IPS DF 6.9 (cell line): Measurements from ENCODE around the gene DMXL1.

Experiments
- DNase-seq: peaks from one replicate; pipeline ENCODE4 v3.0.0-alpha.2; 2013; ENCODE audit warnings: low read depth, low spot score
- H3K27ac ChIP-seq: one replicate; pipeline ENCODE4 v1.5.1; 2013; ENCODE audit warnings: low read length, control low read depth
- H3K27me3 ChIP-seq: 2 replicates; pipeline ENCODE4 v1.6.1; 2013; ENCODE audit warnings: mild to moderate bottlenecking, low read length; ENCODE audit not compliant: control insufficient read depth, insufficient read depth
- H3K36me3 ChIP-seq: 2 replicates; pipeline ENCODE4 v1.6.1; 2013; ENCODE audit warnings: low read length; ENCODE audit not compliant: control insufficient read depth, insufficient read depth
- H3K4me1 ChIP-seq: 2 replicates; pipeline ENCODE4 v1.6.1; 2013; ENCODE audit warnings: low read length; ENCODE audit not compliant: control insufficient read depth, insufficient read depth
- H3K4me3 ChIP-seq: 2 replicates; pipeline ENCODE4 v1.5.1; 2013; ENCODE audit warnings: mild to moderate bottlenecking, low read length
- H3K9me3 ChIP-seq: 2 replicates; pipeline ENCODE4 v1.6.1; 2013; ENCODE audit warnings: low read length, inconsistent platforms; ENCODE audit not compliant: control insufficient read depth, insufficient read depth
- WGBS: extraction: QIAGEN DNeasy Blood & Tissue Kit; methylation state at CpG from one replicate; pipeline ENCODE4 v1.1.7; 2013; ENCODE audit warnings: mixed read lengths, missing lambda C conversion rate; ENCODE audit not compliant: insufficient read length, insufficient coverage; 5-methylcytosine and 5-hydroxymethylcytosine counted together

Gene DMXL1

DNA sequence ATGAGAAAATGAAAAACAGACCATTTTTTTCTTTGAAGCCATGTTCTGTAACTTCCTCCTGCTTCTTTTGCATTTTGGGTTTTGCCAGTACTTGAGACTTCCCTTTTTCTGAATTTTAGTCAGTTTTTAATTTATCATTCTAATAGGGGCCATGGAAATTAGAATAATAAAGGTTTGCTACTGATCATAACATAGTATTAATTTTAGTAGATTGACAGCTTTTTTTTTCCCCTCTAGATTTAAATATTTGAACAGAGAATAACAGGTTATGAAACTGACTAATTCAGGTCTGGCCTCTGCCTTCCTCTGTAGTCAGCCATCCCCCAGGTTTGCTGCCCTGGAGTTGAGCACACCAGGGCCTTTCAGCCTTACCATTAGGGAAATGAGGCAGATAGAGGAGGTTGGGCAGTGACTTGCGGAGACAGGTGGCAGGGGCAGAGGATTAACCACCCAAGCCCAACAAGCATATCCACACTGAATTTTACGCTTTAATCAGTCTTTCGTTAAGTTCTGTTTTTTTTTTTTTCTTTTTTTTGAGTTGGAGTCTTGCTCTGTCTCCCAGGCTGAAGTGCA is 204.8 kb downstream of the DMXL1 start:
- WGBS: no CpG with 5 or more reads among the region's 3 CpGs
- no peak overlapping the region for H3K27ac ChIP-seq
- no peaks in the 10 kb centered on the region for H3K27me3 ChIP-seq
- H3K4me1 ChIP-seq: peaks cover 1% of the 10 kb centered on the region; the same call in 1 of the 2 replicates
- no peaks in the 10 kb centered on the region for H3K9me3 ChIP-seq
- DNase-seq: no peak
- no peaks in the 10 kb centered on the region for H3K36me3 ChIP-seq
- H3K4me3 ChIP-seq: no peak overlapping the region

GRCh38 chr5:119276978-119277377 is 206.1 kb downstream of the DMXL1 start:
- Histone ChIP-seq H3K36me3 (no peaks in the 10 kb centered on the region), H3K4me1 (peaks cover 1% of the 10 kb centered on the region; the same call in 1 of the 2 replicates), H3K27me3 (no peaks in the 10 kb centered on the region), H3K4me3 (no peak overlapping the region), H3K27ac (no peak overlapping the region), H3K9me3 (no peaks in the 10 kb centered on the region)
- no peak for DNase-seq
- WGBS: no CpG with 5 or more reads among the region's 5 CpGs

GRCh38 chr5:119279093-119279492 is 208.2 kb downstream of the DMXL1 start:
- DNase-seq: no peak
- Histone ChIP-seq H3K4me3 (no peak overlapping the region), H3K27ac (no peak overlapping the region), H3K27me3 (no peaks in the 10 kb centered on the region), H3K9me3 (no peaks in the 10 kb centered on the region), H3K4me1 (no peaks in the 10 kb centered on the region), H3K36me3 (no peaks in the 10 kb centered on the region)
- no CpG with 5 or more reads among the region's 1 CpG for WGBS

DNA sequence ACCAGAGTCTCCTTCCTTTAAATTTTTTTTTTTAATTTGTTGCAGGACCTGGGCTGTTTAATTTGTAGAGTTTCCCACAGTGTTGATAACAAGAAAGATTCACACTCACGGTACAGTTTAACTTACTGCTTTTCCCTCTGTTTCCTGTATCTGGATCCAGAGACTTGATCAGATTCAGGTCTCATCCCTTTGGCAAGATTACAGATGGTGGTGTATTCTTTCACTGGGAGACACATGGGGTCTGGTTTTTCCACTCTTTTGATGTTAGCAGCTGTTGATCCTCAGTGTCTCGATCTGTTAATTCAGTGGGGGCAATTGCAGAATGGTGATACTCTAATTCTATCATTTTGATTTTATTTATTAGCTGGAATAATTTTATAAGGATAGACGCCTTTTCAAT is 209.5 kb downstream of the DMXL1 start:
- no peaks in the 10 kb centered on the region for H3K27me3 ChIP-seq
- no peaks in the 10 kb centered on the region for H3K9me3 ChIP-seq
- H3K4me3 ChIP-seq: no peak overlapping the region
- no CpG with 5 or more reads among the region's 3 CpGs for WGBS
- no peak overlapping the region for H3K27ac ChIP-seq
- no peaks in the 10 kb centered on the region for H3K36me3 ChIP-seq
- no peaks in the 10 kb centered on the region for H3K4me1 ChIP-seq
- DNase-seq: no peak

DNA sequence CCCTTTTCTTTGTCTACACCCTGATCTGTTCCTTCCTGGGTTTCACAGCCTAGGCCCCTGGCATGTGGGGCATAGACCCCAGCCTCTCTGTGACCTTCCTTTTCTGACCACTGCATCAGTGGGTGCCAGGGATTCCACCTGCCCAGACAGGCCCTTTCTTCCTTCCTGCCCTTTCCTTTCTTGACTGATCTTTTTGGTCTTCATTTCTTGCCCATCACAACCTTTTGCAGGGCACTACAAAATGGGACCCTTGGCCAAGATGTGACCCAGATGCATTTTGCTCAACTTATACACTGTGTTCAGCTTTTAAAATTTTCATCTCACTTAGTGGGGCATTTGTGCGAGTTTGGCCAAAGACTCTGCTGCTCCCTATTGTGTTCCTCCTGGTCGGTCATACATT is 211.7 kb downstream of the DMXL1 start:
- H3K27ac ChIP-seq: no peak overlapping the region
- H3K9me3 ChIP-seq: no peaks in the 10 kb centered on the region
- H3K36me3 ChIP-seq: no peaks in the 10 kb centered on the region
- no peaks in the 10 kb centered on the region for H3K4me1 ChIP-seq
- no CpG with 5 or more reads among the region's 2 CpGs for WGBS
- DNase-seq: no peak
- H3K4me3 ChIP-seq: no peak overlapping the region
- no peaks in the 10 kb centered on the region for H3K27me3 ChIP-seq

DNA sequence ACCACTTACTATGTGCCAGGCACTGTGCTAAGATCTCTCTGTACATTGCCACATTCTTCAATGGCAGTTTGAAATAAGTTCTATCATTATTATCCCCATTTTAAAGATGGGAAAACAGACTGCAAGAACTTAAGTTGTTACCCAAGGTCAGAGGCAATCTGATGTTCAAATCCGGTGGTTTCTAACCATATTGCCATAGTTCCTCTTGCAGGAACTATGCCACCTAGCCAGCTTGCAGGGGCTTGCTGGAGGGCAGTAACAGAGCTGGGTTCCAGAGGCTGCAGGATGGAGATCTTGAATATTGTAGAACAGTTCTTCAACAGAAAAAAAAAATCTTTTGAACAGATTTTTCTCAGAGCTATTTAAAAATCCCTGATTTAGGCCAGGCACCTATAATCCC is 213.1 kb downstream of the DMXL1 start:
- Histone ChIP-seq H3K9me3 (no peaks in the 10 kb centered on the region), H3K4me1 (no peaks in the 10 kb centered on the region), H3K4me3 (no peak overlapping the region), H3K36me3 (no peaks in the 10 kb centered on the region), H3K27me3 (no peaks in the 10 kb centered on the region), H3K27ac (no peak overlapping the region)
- no CpG with 5 or more reads among the region's 1 CpG for WGBS
- DNase-seq: no peak

DNA sequence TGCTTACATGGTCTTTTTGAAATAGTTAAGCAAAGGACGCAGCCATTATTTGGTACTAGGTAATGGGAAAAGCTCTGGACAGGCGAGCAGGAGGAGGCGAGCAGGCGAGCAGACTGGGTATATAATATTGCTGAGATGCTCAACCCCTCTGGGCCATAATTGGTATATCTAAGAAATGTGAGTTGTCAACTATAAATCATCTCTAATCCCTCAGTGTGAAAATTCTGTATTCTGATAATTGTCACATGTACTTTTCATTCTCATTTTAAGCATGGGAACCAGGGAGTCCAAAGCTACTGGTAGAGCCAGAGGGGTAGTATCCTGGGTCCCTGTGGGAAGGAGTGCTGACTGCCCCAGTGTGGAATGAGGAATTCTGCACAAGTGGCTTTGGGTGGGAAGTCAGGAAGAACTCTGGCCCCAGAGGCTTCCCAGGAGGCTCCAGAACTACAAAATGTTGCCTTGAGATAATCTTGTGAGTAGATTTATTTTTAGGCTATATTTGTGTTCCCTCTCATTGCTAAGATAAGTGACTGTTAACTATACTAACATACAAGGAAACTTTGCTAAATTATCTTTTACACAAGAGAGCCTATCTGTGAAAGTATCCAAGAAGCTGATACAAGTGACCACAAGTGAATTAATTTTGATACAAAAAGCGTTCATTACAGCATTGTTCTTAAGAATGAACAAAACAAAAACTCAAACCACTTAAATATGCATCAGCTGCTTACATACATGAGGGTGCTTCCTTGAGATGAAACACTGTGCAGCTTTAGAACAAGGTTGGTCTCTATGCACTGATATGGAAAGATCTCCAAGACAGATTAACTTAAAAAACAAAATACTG is 214.4 kb downstream of the DMXL1 start:
- no peak overlapping the region for H3K4me3 ChIP-seq
- no CpG with 5 or more reads among the region's 5 CpGs for WGBS

GRCh38 chr5:119286511-119287488 is 215.9 kb downstream of the DMXL1 start:
- Histone ChIP-seq H3K27ac (no peak overlapping the region), H3K9me3 (no peaks in the 10 kb centered on the region), H3K36me3 (no peaks in the 10 kb centered on the region), H3K4me3 (no peak overlapping the region), H3K4me1 (peaks cover 3% of the 10 kb centered on the region), H3K27me3 (no peaks in the 10 kb centered on the region)
- no CpG with 5 or more reads among the region's 8 CpGs for WGBS
- no peak for DNase-seq

More for the DNA sequence above, 214.4 kb downstream of the DMXL1 start:
- DNase-seq: no peak
- Histone ChIP-seq H3K9me3 (no peaks in the 10 kb centered on the region), H3K36me3 (no peaks in the 10 kb centered on the region), H3K27me3 (no peaks in the 10 kb centered on the region), H3K27ac (no peak overlapping the region), H3K4me1 (no peaks in the 10 kb centered on the region)

DNA sequence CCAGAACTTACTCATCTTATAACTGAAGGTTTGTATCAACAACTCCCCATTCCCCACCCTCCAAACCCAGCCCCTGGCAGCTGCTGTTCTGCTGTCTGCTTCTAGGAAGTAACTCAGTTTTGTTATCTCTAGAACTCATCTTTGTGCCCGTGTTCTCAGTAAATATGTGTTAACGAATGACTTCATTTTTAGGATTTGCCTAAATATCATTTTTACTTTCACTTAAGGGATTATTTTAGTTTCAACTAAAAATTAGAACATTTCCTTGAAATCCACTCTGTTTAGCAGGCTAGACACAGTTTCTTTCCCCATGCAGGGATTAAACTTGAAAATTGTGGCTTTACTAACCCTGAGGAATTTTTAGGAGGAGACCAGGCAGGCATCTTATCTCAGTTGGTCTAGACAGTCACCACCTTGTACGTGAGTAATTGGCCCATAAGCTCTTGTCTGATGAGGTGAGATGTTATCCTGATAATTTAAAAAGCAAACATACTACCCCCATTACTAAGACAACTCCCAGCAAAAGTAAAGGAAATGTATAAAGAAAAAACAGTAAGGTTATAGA is 216.7 kb downstream of the DMXL1 start:
- Histone ChIP-seq H3K27me3 (no peaks in the 10 kb centered on the region), H3K4me3 (no peak overlapping the region), H3K4me1 (peaks cover 5% of the 10 kb centered on the region), H3K36me3 (no peaks in the 10 kb centered on the region), H3K27ac (no peak overlapping the region), H3K9me3 (no peaks in the 10 kb centered on the region)
- DNase-seq: no peak
- WGBS: no CpG with 5 or more reads among the region's 3 CpGs
